Ammon's horn (tissue), 1 donor: ENCODE measurements around the gene ATOH8.
A peak's percentile ranks its signal among the peaks of the same experiment; 100 is the strongest.
"Not testable (repeated sequence)": the region's sequence is repeated elsewhere in the genome, so short reads cannot be mapped to it uniquely, and the experiment has no call there.

ENCODE experiments used
- DNase-seq: peaks from one replicate; pipeline ENCODE4 v3.0.0-alpha.2; 2016; ENCODE audit warnings: low spot score

ATOH8 gene

GRCh38 chr2:85753525-85754312, at the start of gene ATOH8:
TSS of gene ATOH8 (plus strand) at chr2:85753991. CDS start at chr2:85754190, 199 bp downstream.
- peak; percentile 70 for DNase-seq

GRCh38 chr2:85704038-85704437, 49.8 kb upstream of the ATOH8 start:
- DNase-seq = no peak

- no peak for DNase-seq
Measured at GRCh38 chr2:85704800-85705679, 48.8 kb upstream of the ATOH8 start.

GRCh38 chr2:85705680-85706039, 48.1 kb upstream of the ATOH8 start:
- peak; percentile 56 for DNase-seq

GRCh38 chr2:85706063-85706462, 47.7 kb upstream of the ATOH8 start:
- DNase-seq = no peak

- peak; percentile 72 for DNase-seq
Measured at GRCh38 chr2:85706599-85707296, 47.0 kb upstream of the ATOH8 start.

- peak; percentile 91 for DNase-seq
Measured at GRCh38 chr2:85707304-85707703, 46.5 kb upstream of the ATOH8 start.

- no peak for DNase-seq
Measured at GRCh38 chr2:85708641-85709040, 45.1 kb upstream of the ATOH8 start.

GRCh38 chr2:85709401-85709811, 44.4 kb upstream of the ATOH8 start:
- peak; percentile 73 for DNase-seq

GRCh38 chr2:85710687-85711577, 42.9 kb upstream of the ATOH8 start:
- no peak for DNase-seq

- no peak for DNase-seq
Measured at GRCh38 chr2:85711578-85712060, 42.2 kb upstream of the ATOH8 start.

- no peak for DNase-seq
Measured at GRCh38 chr2:85712336-85712735, 41.5 kb upstream of the ATOH8 start.

GRCh38 chr2:85712849-85713612, 40.8 kb upstream of the ATOH8 start:
- peak; percentile 55 for DNase-seq

- no peak for DNase-seq
Measured at GRCh38 chr2:85713836-85714235, 40.0 kb upstream of the ATOH8 start.

GRCh38 chr2:85714421-85714820, 39.4 kb upstream of the ATOH8 start:
- DNase-seq = not testable (repeated sequence)

GRCh38 chr2:85714841-85715240, 39.0 kb upstream of the ATOH8 start:
- no peak for DNase-seq

GRCh38 chr2:85716346-85716914, 37.4 kb upstream of the ATOH8 start:
- no peak for DNase-seq

GRCh38 chr2:85717308-85718008, 36.3 kb upstream of the ATOH8 start:
- no peak for DNase-seq

GRCh38 chr2:85718009-85718391, 35.8 kb upstream of the ATOH8 start:
- DNase-seq = no peak
